Measurements from ENCODE around the gene SCARF2. TPM values are rescaled to one million over a fixed set of nuclear protein-coding genes. Genes with fewer than 3 reads are reported as not detected.
"Not testable (repeated sequence)": the region's sequence is repeated elsewhere in the genome, so short reads cannot be mapped to it uniquely, and the experiment has no call there.

The SCARF2 gene
- total RNA-seq = 10 to 100 TPM; 28.4 to 72.0 (median 53.1) TPM

DNA sequence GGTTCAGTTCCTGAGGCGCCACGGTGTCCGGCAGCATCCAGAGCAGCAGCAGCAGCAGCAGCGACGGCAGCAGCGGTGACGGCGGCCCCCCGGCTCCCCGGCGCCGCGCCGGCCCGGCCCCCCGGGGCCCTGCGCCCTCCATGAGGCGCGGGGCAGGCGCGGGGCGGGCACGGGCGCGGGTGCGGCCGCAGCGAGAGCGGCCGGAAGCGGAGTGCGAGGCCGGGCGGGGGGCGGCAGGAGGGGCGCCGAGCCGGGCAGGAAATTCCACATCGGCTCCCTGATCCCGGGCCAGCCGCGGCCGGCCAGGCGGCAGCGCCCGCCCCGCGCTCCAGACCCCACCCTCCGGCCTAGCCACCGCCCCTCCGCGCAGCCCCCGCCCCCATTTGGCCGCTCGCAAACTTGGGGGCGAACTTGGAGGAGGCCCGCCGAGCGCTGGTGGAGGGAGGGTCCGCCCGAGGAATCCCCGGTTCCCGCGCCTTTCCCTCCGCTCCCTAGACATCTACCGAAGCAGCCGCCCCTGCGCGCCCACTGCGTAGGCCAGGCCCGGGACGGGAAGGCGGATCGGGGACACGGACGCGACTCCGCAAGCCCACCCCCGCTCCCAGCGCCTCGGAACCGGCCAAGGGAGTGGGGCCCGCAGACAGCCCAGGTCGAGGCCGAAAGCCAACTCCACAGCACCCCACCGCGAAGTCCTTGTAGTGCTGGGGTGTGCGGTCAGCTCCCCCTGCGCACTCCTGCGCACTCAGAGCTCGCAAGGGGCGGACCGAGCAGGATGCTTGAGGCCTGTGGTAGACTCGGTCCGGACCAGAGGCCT, at the start of gene SCARF2:
Gene SCARF2, minus strand, starts transcription at position 213 of the 814 bp plus-strand sequence. Its CDS starts 71 bp downstream, at position 142.
- Histone ChIP-seq H3K27me3 (no peaks in the 10 kb centered on the region), H3K4me3 (peak within 1 kb of the TSS; percentile 48 to 87 (median 71)), H3K36me3 (peaks cover 0 to 15% (median 0%) of the 10 kb centered on the region in 3 donors), H3K9me3 (no peaks in the 10 kb centered on the region), H3K27ac (peak within 1 kb of the TSS; percentile 77 to 98 (median 86)), H3K4me1 (peaks cover 0 to 87% (median 24%) of the 10 kb centered on the region in 4 donors)
- DNase-seq (ENCODE audit: low spot score in 2 of 2) = no peak
- WGBS, 2 donors = 3 to 6% methylated on average over 27 to 74 of the region's 95 CpGs
- TF ChIP-seq, protein P1, sequence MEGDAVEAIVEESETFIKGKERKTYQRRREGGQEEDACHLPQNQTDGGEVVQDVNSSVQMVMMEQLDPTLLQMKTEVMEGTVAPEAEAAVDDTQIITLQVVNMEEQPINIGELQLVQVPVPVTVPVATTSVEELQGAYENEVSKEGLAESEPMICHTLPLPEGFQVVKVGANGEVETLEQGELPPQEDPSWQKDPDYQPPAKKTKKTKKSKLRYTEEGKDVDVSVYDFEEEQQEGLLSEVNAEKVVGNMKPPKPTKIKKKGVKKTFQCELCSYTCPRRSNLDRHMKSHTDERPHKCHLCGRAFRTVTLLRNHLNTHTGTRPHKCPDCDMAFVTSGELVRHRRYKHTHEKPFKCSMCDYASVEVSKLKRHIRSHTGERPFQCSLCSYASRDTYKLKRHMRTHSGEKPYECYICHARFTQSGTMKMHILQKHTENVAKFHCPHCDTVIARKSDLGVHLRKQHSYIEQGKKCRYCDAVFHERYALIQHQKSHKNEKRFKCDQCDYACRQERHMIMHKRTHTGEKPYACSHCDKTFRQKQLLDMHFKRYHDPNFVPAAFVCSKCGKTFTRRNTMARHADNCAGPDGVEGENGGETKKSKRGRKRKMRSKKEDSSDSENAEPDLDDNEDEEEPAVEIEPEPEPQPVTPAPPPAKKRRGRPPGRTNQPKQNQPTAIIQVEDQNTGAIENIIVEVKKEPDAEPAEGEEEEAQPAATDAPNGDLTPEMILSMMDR (IDR thresholded peaks at IDR 0.05) = no peak
- TF ChIP-seq EP300 (IDR thresholded peaks at IDR 0.05) (peak in 1 of 2 donors; percentile 40), POLR2A (IDR thresholded peaks at IDR 0.05) (peak in 1 of 2 donors; percentile 16)

GRCh38 chr22:20486229-20486628, 48.6 kb upstream of the SCARF2 start:
- H3K36me3 ChIP-seq = peaks cover 0 to 27% (median 0%) of the 10 kb centered on the region in 3 donors
- no peaks in the 10 kb centered on the region for H3K9me3 ChIP-seq
- H3K4me3 ChIP-seq = no peak overlapping the region
- DNase-seq (ENCODE audit: low spot score in 2 of 2) = no peak
- no peak for TF ChIP-seq POLR2A (IDR thresholded peaks at IDR 0.05)
- TF ChIP-seq, protein P1 (IDR thresholded peaks at IDR 0.05) = no peak
- TF ChIP-seq EP300 (IDR thresholded peaks at IDR 0.05) = no peak
- H3K27ac ChIP-seq = no peak overlapping the region
- H3K27me3 ChIP-seq = no peaks in the 10 kb centered on the region
- 90 to 94% methylated on average over 2 of the region's 2 CpGs for WGBS, 2 donors
- no peaks in the 10 kb centered on the region for H3K4me1 ChIP-seq

GRCh38 chr22:20484948-20485683, 47.5 kb upstream of the SCARF2 start:
- TF ChIP-seq POLR2A (IDR thresholded peaks at IDR 0.05) = no peak
- no peak for TF ChIP-seq EP300 (IDR thresholded peaks at IDR 0.05)
- Histone ChIP-seq H3K27ac (no peak overlapping the region), H3K36me3 (peaks cover 0 to 27% (median 0%) of the 10 kb centered on the region in 3 donors), H3K27me3 (no peaks in the 10 kb centered on the region), H3K4me1 (no peaks in the 10 kb centered on the region), H3K4me3 (no peak overlapping the region), H3K9me3 (peaks cover 0 to 5% (median 0%) of the 10 kb centered on the region in 4 donors)
- 83 to 90% methylated on average over 4 of the region's 4 CpGs for WGBS, 2 donors
- DNase-seq (ENCODE audit: low spot score in 2 of 2) = no peak

- WGBS, 2 donors = 99% methylated on average over 14 of the region's 14 CpGs
- H3K4me1 ChIP-seq = no peaks in the 10 kb centered on the region
- DNase-seq (ENCODE audit: low spot score in 2 of 2) = no peak
- H3K36me3 ChIP-seq = peaks cover 0 to 21% (median 0%) of the 10 kb centered on the region in 3 donors
- no peak for TF ChIP-seq EP300 (IDR thresholded peaks at IDR 0.05)
- no peak for TF ChIP-seq POLR2A (IDR thresholded peaks at IDR 0.05)
- TF ChIP-seq, protein P1 (IDR thresholded peaks at IDR 0.05) = no peak
- H3K9me3 ChIP-seq = peaks cover 0 to 5% (median 0%) of the 10 kb centered on the region in 4 donors
- no peak overlapping the region for H3K27ac ChIP-seq
- H3K4me3 ChIP-seq = no peak overlapping the region
- H3K27me3 ChIP-seq = no peaks in the 10 kb centered on the region
Measured at GRCh38 chr22:20483771-20484170, 46.1 kb upstream of the SCARF2 start.

GRCh38 chr22:20483143-20483506, 45.5 kb upstream of the SCARF2 start:
- H3K9me3 ChIP-seq; H3K4me1 ChIP-seq; H3K27ac ChIP-seq; H3K4me3 ChIP-seq; H3K27me3 ChIP-seq; DNase-seq (ENCODE audit: low spot score in 2 of 2): not testable (repeated sequence)
- WGBS, 2 donors = 95 to 98% methylated on average over 7 of the region's 7 CpGs
- peaks cover 0 to 15% (median 0%) of the 10 kb centered on the region in 3 donors for H3K36me3 ChIP-seq

Measured in tibial nerve (tissue), 4 donors.